OCI-LY3 (cell line): ENCODE data around the gene ZNF605.

Experiments used
- H2AFZ ChIP-seq: fragments of 200-600, 300-600 bp; shearing (Covaris generic); 2 replicates; pipeline ENCODE4 v1.6.0; 2014; ENCODE audit warnings: antibody characterized with exemption, low read depth, low read length
- H3K27ac ChIP-seq: fragments of 200-600, 300-600 bp; sonication (generic); 2 replicates; pipeline ENCODE4 v1.5.1; 2014; ENCODE audit warnings: mild to moderate bottlenecking, low read length, moderate library complexity, mixed read lengths
- H3K27me3 ChIP-seq: fragments of 200-600, 300-600 bp; sonication (generic); 2 replicates; pipeline ENCODE4 v1.6.1; 2014; ENCODE audit warnings: low read depth, low read length, mixed read lengths
- H3K36me3 ChIP-seq: fragments of 200-600, 300-600 bp; sonication (generic); replicated peaks from 2 replicates; pipeline ENCODE3; 2014; ENCODE audit warnings: low read depth, low read length, mixed read lengths
- H3K4me1 ChIP-seq: fragments of 300-600, 200-600 bp; sonication (generic); 2 replicates; pipeline ENCODE4 v1.6.1; 2014; ENCODE audit warnings: low read length, mixed read lengths
- H3K4me2 ChIP-seq: fragments of 200-600, 300-600 bp; sonication (generic); 2 replicates; pipeline ENCODE4 v1.6.1; 2014; ENCODE audit warnings: low read length, mixed read lengths
- H3K4me3 ChIP-seq: fragments of 300-600, 200-600 bp; sonication (generic); 2 replicates; pipeline ENCODE4 v1.5.1; 2014; ENCODE audit warnings: antibody characterized with exemption, mild to moderate bottlenecking, low read length, moderate library complexity
- H3K79me2 ChIP-seq: fragments of 300-600, 200-600 bp; shearing (Covaris generic); 2 replicates; pipeline ENCODE4 v1.6.1; 2014; ENCODE audit warnings: mild to moderate bottlenecking, low read length, mixed read lengths
- H3K9ac ChIP-seq: fragments of 300-600, 200-600 bp; shearing (Covaris generic); 2 replicates; pipeline ENCODE4 v1.6.0; 2014; ENCODE audit warnings: mild to moderate bottlenecking, low read length, moderate library complexity
- H3K9me3 ChIP-seq: fragments of 200-600, 300-600 bp; shearing (Covaris generic); 2 replicates; pipeline ENCODE4 v1.6.1; 2014; ENCODE audit warnings: low read length, mixed read lengths; ENCODE audit not compliant: insufficient read depth
- H4K20me1 ChIP-seq: fragments of 200-600, 300-600 bp; sonication (generic); 2 replicates; pipeline ENCODE4 v1.6.1; 2016; ENCODE audit warnings: low read length, mixed read lengths; ENCODE audit not compliant: insufficient read depth
- CTCF ChIP-seq: fragments of 200-600, 300-600 bp; sonication (generic); IDR thresholded peaks from 2 replicates; pipeline ENCODE4 v1.5.1; 2014; ENCODE audit warnings: antibody characterized with exemption, low read length, low read depth
- EZH2phosphoT487 ChIP-seq: fragments of 200-600 bp; shearing (Covaris generic); IDR thresholded peaks from 2 replicates; pipeline ENCODE4 v1.6.1; 2018; ENCODE audit warnings: antibody characterized with exemption, mixed run types, low read depth

The ZNF605 gene

GRCh38 chr12:132925597-132926414 lies 30.3 kb downstream of the ZNF605 start:
- Histone ChIP-seq H3K27me3 (no peaks in the 10 kb centered on the region), H4K20me1 (no peaks in the 10 kb centered on the region), H3K79me2 (no peaks in the 10 kb centered on the region), H3K9ac (no peak overlapping the region), H3K27ac (no peak overlapping the region), H3K9me3 (no peaks in the 10 kb centered on the region), H3K4me2 (no peak overlapping the region), H3K36me3 (peaks cover 14% of the 10 kb centered on the region), H2AFZ (no peak overlapping the region), H3K4me3 (no peak overlapping the region), H3K4me1 (no peaks in the 10 kb centered on the region)
- TF ChIP-seq EZH2phosphoT487 (no peak), CTCF (no peak)

- no peaks in the 10 kb centered on the region for H4K20me1 ChIP-seq
- no peak for TF ChIP-seq CTCF
- H3K4me1 ChIP-seq = no peaks in the 10 kb centered on the region
- no peak overlapping the region for H3K4me3 ChIP-seq
- no peaks in the 10 kb centered on the region for H3K9me3 ChIP-seq
- H3K27me3 ChIP-seq = no peaks in the 10 kb centered on the region
- H2AFZ ChIP-seq = no peak overlapping the region
- H3K36me3 ChIP-seq = peaks cover 10% of the 10 kb centered on the region
- H3K4me2 ChIP-seq = no peak overlapping the region
- H3K79me2 ChIP-seq = no peaks in the 10 kb centered on the region
- H3K27ac ChIP-seq = no peak overlapping the region
- no peak overlapping the region for H3K9ac ChIP-seq
These were observed 31.8 kb downstream of the ZNF605 start for GRCh38 chr12:132924356-132924755.

GRCh38 chr12:132923356-132923909 lies 32.7 kb downstream of the ZNF605 start:
- H3K27ac ChIP-seq = no peak overlapping the region
- no peaks in the 10 kb centered on the region for H3K27me3 ChIP-seq
- H3K4me1 ChIP-seq = no peaks in the 10 kb centered on the region
- H3K9me3 ChIP-seq = no peaks in the 10 kb centered on the region
- H2AFZ ChIP-seq = no peak overlapping the region
- no peak overlapping the region for H3K9ac ChIP-seq
- H3K4me3 ChIP-seq = no peak overlapping the region
- H3K4me2 ChIP-seq = no peak overlapping the region
- no peaks in the 10 kb centered on the region for H4K20me1 ChIP-seq
- H3K36me3 ChIP-seq = peaks cover 10% of the 10 kb centered on the region
- TF ChIP-seq CTCF = no peak
- no peak for TF ChIP-seq EZH2phosphoT487
- no peaks in the 10 kb centered on the region for H3K79me2 ChIP-seq

- Histone ChIP-seq H4K20me1 (no peaks in the 10 kb centered on the region), H3K27ac (no peak overlapping the region)
These were observed 33.4 kb downstream of the ZNF605 start for GRCh38 chr12:132922676-132923075.

More at GRCh38 chr12:132922676-132923075, 33.4 kb downstream of the ZNF605 start:
- peaks cover 10% of the 10 kb centered on the region for H3K36me3 ChIP-seq
- H3K79me2 ChIP-seq = no peaks in the 10 kb centered on the region
- no peak overlapping the region for H3K4me3 ChIP-seq
- no peaks in the 10 kb centered on the region for H3K27me3 ChIP-seq
- TF ChIP-seq CTCF (no peak), EZH2phosphoT487 (no peak)
- H3K4me2 ChIP-seq = no peak overlapping the region
- no peak overlapping the region for H3K9ac ChIP-seq
- no peaks in the 10 kb centered on the region for H3K4me1 ChIP-seq
- H3K9me3 ChIP-seq = no peaks in the 10 kb centered on the region
- no peak overlapping the region for H2AFZ ChIP-seq
